MCF 10A (cell line): ENCODE measurements around the gene ELMO1. TPM values are rescaled to one million over a fixed set of nuclear protein-coding genes. Genes with fewer than 3 reads are reported as not detected.

Experiments used
- BruUV-seq: library from RNA; stranded (reverse); fragments of 400-500 nt; replicated peaks from 2 replicates; lab custom pipeline; 2021; lab: Mats Ljungman, UMichigan
- CTCF ChIA-PET: fragments of 300-600 bp; sonication (Branson Sonifier 250); formaldehyde crosslinking; extraction: SDS; loops from one replicate; lab custom pipeline; 2021; ENCODE audit warnings: antibody characterized with exemption, inconsistent platforms; lab: Yijun Ruan, JAX
- POLR2A ChIA-PET: fragments of 300-600, 350-650 bp; sonication (Branson Sonifier 250); formaldehyde crosslinking; extraction: SDS; loops from one replicate; lab custom pipeline; 2020; ENCODE audit warnings: antibody characterized with exemption, inconsistent platforms; lab: Yijun Ruan, JAX
- DNase-seq: peaks from one replicate; pipeline ENCODE4 v3.0.0-alpha.2; 2018; ENCODE audit not compliant: unreplicated experiment
- H3K27ac Mint-ChIP-seq: one replicate; pipeline ENCODE4 v1.8.0; 2022; ENCODE audit warnings: mild to moderate bottlenecking, low read depth, mixed read lengths; ENCODE audit not compliant: unreplicated experiment
- H3K27me3 Mint-ChIP-seq: one replicate; pipeline ENCODE4 v1.8.0; 2022; ENCODE audit warnings: mixed read lengths; ENCODE audit not compliant: insufficient read depth, unreplicated experiment
- H3K36me3 Mint-ChIP-seq: one replicate; pipeline ENCODE4 v1.8.0; 2022; ENCODE audit warnings: mild to moderate bottlenecking, moderate library complexity, mixed read lengths; ENCODE audit not compliant: insufficient read depth, unreplicated experiment
- H3K4me1 Mint-ChIP-seq: one replicate; pipeline ENCODE4 v1.8.0; 2022; ENCODE audit warnings: mixed read lengths; ENCODE audit not compliant: insufficient read depth, unreplicated experiment
- H3K4me3 Mint-ChIP-seq: one replicate; pipeline ENCODE4 v1.8.0; 2022; ENCODE audit warnings: mild to moderate bottlenecking, moderate library complexity, mixed read lengths; ENCODE audit not compliant: unreplicated experiment
- H3K9me3 Mint-ChIP-seq: one replicate; pipeline ENCODE4 v1.8.0; 2022; ENCODE audit warnings: mixed read lengths; ENCODE audit not compliant: unreplicated experiment
- CTCF ChIP-seq: fragments of 200-600 bp; IDR thresholded peaks from one replicate; pipeline ENCODE4 v1.8.0; 2022; ENCODE audit warnings: antibody characterized with exemption, mild to moderate bottlenecking; ENCODE audit not compliant: unreplicated experiment
- intact Hi-C: fragments of 100-400 bp; cut with micrococcal nuclease; formaldehyde crosslinking; loops from 2 replicates; pipeline ENCODE4 v1.14.1; 2022
- total RNA-seq: library from RNA; stranded (reverse); gene quantifications from 2 replicates; pipeline ENCODE4 v1.2.3, GENCODE V29; 2022

ELMO1 gene
- total RNA-seq, 1 experiment from 2014 or later: 0.30 TPM

GRCh38 chr7:37027557-37028341 is 420.9 kb downstream of the ELMO1 start:
- BruUV-seq: no TSS peak
- no peak overlapping the region for H3K4me3 Mint-ChIP-seq
- no peak for TF ChIP-seq CTCF

GRCh38 chr7:37027104-37027503 is 421.6 kb downstream of the ELMO1 start:
- H3K36me3 Mint-ChIP-seq: no peaks in the 10 kb centered on the region
- H3K9me3 Mint-ChIP-seq: peaks cover 7% of the 10 kb centered on the region
- TF ChIP-seq CTCF: no peak
- intact Hi-C loops: loop anchor here (5.0 kb wide), 1 partner anchor 155 kb away; no protein-coding TSS in a partner anchor
- no TSS peak for BruUV-seq
- peaks cover 11% of the 10 kb centered on the region for H3K4me1 Mint-ChIP-seq
- ChIA-PET CTCF (interaction anchor here (0.6 to 1.6 kb wide), 13 partner anchors 8 to 599 kb away, joined by 3 to 9 read pairs (median 3); no protein-coding TSS in a partner anchor), POLR2A (interaction anchor here (0.6 kb wide), 2 partner anchors 146 to 379 kb away, joined by 4 to 5 read pairs; no protein-coding TSS in a partner anchor)
- H3K27me3 Mint-ChIP-seq: no peaks in the 10 kb centered on the region
- DNase-seq: no peak
- H3K27ac Mint-ChIP-seq: no peak overlapping the region
- H3K4me3 Mint-ChIP-seq: no peak overlapping the region

More at GRCh38 chr7:37027557-37028341, 420.9 kb downstream of the ELMO1 start:
- H3K4me1 Mint-ChIP-seq: peaks cover 17% of the 10 kb centered on the region
- intact Hi-C loops: loop anchor here (5.0 kb wide), 1 partner anchor 155 kb away; no protein-coding TSS in a partner anchor
- H3K27ac Mint-ChIP-seq: no peak overlapping the region
- peaks cover 7% of the 10 kb centered on the region for H3K9me3 Mint-ChIP-seq
- no peaks in the 10 kb centered on the region for H3K36me3 Mint-ChIP-seq
- DNase-seq: peak; percentile 16
- CTCF ChIA-PET: interaction anchor here (0.5 to 1.6 kb wide), 13 partner anchors 12 to 344 kb away, joined by 3 to 9 read pairs (median 3); no protein-coding TSS in a partner anchor
- no peaks in the 10 kb centered on the region for H3K27me3 Mint-ChIP-seq
- POLR2A ChIA-PET: interaction anchor here (0.6 kb wide), 2 partner anchors 146 to 380 kb away, joined by 4 to 5 read pairs; no protein-coding TSS in a partner anchor

GRCh38 chr7:37018954-37019353 is 429.7 kb downstream of the ELMO1 start:
- POLR2A ChIA-PET: no interaction called here
- Mint-ChIP-seq H3K9me3 (no peaks in the 10 kb centered on the region), H3K27ac (no peak overlapping the region), H3K36me3 (no peaks in the 10 kb centered on the region), H3K4me3 (no peak overlapping the region), H3K27me3 (no peaks in the 10 kb centered on the region), H3K4me1 (no peaks in the 10 kb centered on the region)
- no TSS peak for BruUV-seq
- TF ChIP-seq CTCF: no peak
- CTCF ChIA-PET: interaction anchor here (0.7 kb wide), 1 partner anchor 12 kb away, joined by 3 read pairs; no protein-coding TSS in a partner anchor
- DNase-seq: no peak
- intact Hi-C loops: no loop called here
